ENCODE data around the gene MRPS11. TPM values are rescaled to one million over a fixed set of nuclear protein-coding genes. Genes with fewer than 3 reads are reported as not detected.

Gene MRPS11
- total and polyA plus RNA-seq, 9 of the 15 experiments (the other 6 are each of a cell fraction or from before 2014, with no cell fraction given), result 28.3 to 83.2 (median 53.1) TPM

DNA sequence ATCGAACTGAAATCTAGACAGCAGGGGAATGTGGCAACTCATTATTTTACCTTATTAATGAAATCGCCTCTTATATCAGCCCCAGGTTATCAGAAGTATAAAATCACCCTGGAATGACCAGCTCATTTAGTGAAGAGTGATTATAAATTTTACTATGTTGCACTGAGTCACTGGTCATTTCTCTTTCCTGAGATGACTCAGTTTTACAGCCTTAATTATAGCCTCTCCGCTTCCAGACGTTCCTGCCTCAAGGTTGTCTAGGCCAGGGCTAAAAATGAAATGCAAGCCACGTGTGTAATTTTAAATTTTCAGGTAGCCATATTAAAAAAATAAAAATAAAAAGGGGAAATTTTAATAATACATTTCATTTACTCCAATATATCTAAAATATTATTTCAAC is 45.7 kb downstream of the MRPS11 start:
- no TSS peak for BruUV-seq (replicated peaks)
- ChIA-PET POLR2A (interaction anchor here (1.1 kb wide), 1 partner anchor 12 kb away, joined by 3 read pairs; no protein-coding TSS in a partner anchor), CTCF (ENCODE audit: low intra/inter-chr PET ratio) (no interaction called here)
- Histone ChIP-seq H3K9me1 (ENCODE audit: control insufficient read depth, insufficient read depth, low read length) (no peaks in the 10 kb centered on the region), H3K79me2 (ENCODE audit: control insufficient read depth, insufficient read depth, low read length) (no peaks in the 10 kb centered on the region), H3K4me2 (ENCODE audit: insufficient read depth, low read length) (no peak overlapping the region), H2AFZ (ENCODE audit: low read depth, low read length) (no peak overlapping the region), H3K4me3 (no peak overlapping the region), H3K36me3 (ENCODE audit: control insufficient read depth, insufficient read depth, low read length) (peaks cover 18% of the 10 kb centered on the region; the same call in 2 of the 3 replicates), H3K9me3 (replicated peaks; ENCODE audit: control insufficient read depth, insufficient read depth, low read depth, low read length) (no peaks in the 10 kb centered on the region), H3K27me3 (ENCODE audit: control insufficient read depth in 2 of 2, insufficient read depth in 2 of 2, low read length in 2 of 2) (no peaks in the 10 kb centered on the region), H4K20me1 (replicated peaks; ENCODE audit: control insufficient read depth, insufficient read depth, low read length) (no peaks in the 10 kb centered on the region), H3K27ac (ENCODE audit: extremely low read depth, low read depth, low read length) (no peak overlapping the region), H3K4me1 (replicated peaks in 1 of 2; ENCODE audit: control insufficient read depth in 2 of 2, insufficient read depth in 2 of 2, low read length in 2 of 2) (no peaks in the 10 kb centered on the region), H3K9ac (ENCODE audit: insufficient read depth in 1 of 2, low read depth in 2 of 2, low read length in 2 of 2) (no peak overlapping the region)
- no peak for FAIRE-seq
- DNase-seq (ENCODE audit: extremely low read depth in 1 of 4, low spot score in 3 of 4), result no peak
- intact Hi-C loops (cut with micrococcal nuclease), result no loop called here
- in situ Hi-C loops (cut with MboI), result no loop called here
- TF ChIP-seq SMAD1 (IDR thresholded peaks at IDR 0.05; ENCODE audit: low read depth, low read length, partially characterized antibody), result no peak
- peak; percentile 46; the same call in 1 of the 2 replicates for TF ChIP-seq FOSL1 (tag; conservative IDR thresholded peaks at IDR 0.05)
- WGBS (ENCODE audit: insufficient coverage, low coverage, missing lambda C conversion rate), result 57% methylated on average over 5 of the region's 5 CpGs
- ATAC-seq, result no peak

DNA sequence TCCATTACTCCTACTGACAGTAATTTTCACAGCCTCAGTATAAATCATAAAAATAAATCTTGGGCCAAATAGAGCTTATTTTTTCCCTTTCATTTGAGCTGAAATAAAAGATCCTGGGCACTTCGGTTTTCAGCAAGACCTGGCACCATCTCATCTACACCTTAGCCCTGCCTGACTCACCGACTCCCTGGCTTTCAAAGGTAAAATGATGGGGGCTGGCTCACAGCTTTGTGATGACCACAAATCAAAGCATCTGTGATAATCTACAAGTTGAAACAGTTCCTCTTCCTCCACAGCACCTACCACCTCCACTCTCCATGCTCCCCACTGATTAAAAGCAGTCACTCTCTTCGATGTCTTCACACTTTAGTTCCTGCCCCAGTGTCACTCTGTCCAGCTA is 51.4 kb downstream of the MRPS11 start:
- intact Hi-C loops (cut with micrococcal nuclease), result no loop called here
- H4K20me1 ChIP-seq (replicated peaks; ENCODE audit: control insufficient read depth, insufficient read depth, low read length), result no peaks in the 10 kb centered on the region
- H3K4me3 ChIP-seq, result no peak overlapping the region
- no peaks in the 10 kb centered on the region for H3K27me3 ChIP-seq (ENCODE audit: control insufficient read depth in 2 of 2, insufficient read depth in 2 of 2, low read length in 2 of 2)
- H3K4me2 ChIP-seq (ENCODE audit: insufficient read depth, low read length), result no peak overlapping the region
- H3K36me3 ChIP-seq (ENCODE audit: control insufficient read depth, insufficient read depth, low read length), result peaks cover 5% of the 10 kb centered on the region; the same call in 1 of the 3 replicates
- DNase-seq (ENCODE audit: extremely low read depth in 1 of 4, low spot score in 3 of 4) (no peak), ATAC-seq (no peak), FAIRE-seq (no peak)
- no peak overlapping the region for H2AFZ ChIP-seq (ENCODE audit: low read depth, low read length)
- no peaks in the 10 kb centered on the region for H3K4me1 ChIP-seq (replicated peaks in 1 of 2; ENCODE audit: control insufficient read depth in 2 of 2, insufficient read depth in 2 of 2, low read length in 2 of 2)
- BruUV-seq (replicated peaks), result no TSS peak
- no peak overlapping the region for H3K27ac ChIP-seq (ENCODE audit: extremely low read depth, low read depth, low read length)
- 48% methylated on average over 3 of the region's 3 CpGs for WGBS (ENCODE audit: insufficient coverage, low coverage, missing lambda C conversion rate)
- no peaks in the 10 kb centered on the region for H3K9me1 ChIP-seq (ENCODE audit: control insufficient read depth, insufficient read depth, low read length)
- ChIA-PET POLR2A (interaction anchor here (0.7 to 0.8 kb wide), 2 partner anchors 52 to 640 kb away, joined by 3 to 4 read pairs; partner anchors contain the start of genes MRPL46 and MRPS11), CTCF (ENCODE audit: low intra/inter-chr PET ratio) (no interaction called here)
- in situ Hi-C loops (cut with MboI), result no loop called here
- no peaks in the 10 kb centered on the region for H3K79me2 ChIP-seq (ENCODE audit: control insufficient read depth, insufficient read depth, low read length)
- H3K9me3 ChIP-seq (replicated peaks; ENCODE audit: control insufficient read depth, insufficient read depth, low read depth, low read length), result no peaks in the 10 kb centered on the region
- H3K9ac ChIP-seq (ENCODE audit: insufficient read depth in 1 of 2, low read depth in 2 of 2, low read length in 2 of 2), result no peak overlapping the region
- no peak for TF ChIP-seq PHB (CRISPR knock-in tag; IDR thresholded peaks at IDR 0.05)
- TF ChIP-seq MTF1 (CRISPR knock-in tag; IDR thresholded peaks at IDR 0.05; ENCODE audit: borderline replicate concordance), result no peak
- no peak for TF ChIP-seq PHF8 (IDR thresholded peaks at IDR 0.05; ENCODE audit: borderline replicate concordance, low read length)
- TF ChIP-seq, protein P1, sequence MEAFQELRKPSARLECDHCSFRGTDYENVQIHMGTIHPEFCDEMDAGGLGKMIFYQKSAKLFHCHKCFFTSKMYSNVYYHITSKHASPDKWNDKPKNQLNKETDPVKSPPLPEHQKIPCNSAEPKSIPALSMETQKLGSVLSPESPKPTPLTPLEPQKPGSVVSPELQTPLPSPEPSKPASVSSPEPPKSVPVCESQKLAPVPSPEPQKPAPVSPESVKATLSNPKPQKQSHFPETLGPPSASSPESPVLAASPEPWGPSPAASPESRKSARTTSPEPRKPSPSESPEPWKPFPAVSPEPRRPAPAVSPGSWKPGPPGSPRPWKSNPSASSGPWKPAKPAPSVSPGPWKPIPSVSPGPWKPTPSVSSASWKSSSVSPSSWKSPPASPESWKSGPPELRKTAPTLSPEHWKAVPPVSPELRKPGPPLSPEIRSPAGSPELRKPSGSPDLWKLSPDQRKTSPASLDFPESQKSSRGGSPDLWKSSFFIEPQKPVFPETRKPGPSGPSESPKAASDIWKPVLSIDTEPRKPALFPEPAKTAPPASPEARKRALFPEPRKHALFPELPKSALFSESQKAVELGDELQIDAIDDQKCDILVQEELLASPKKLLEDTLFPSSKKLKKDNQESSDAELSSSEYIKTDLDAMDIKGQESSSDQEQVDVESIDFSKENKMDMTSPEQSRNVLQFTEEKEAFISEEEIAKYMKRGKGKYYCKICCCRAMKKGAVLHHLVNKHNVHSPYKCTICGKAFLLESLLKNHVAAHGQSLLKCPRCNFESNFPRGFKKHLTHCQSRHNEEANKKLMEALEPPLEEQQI (IDR thresholded peaks at IDR 0.05), result no peak
- TF ChIP-seq HNRNPL (IDR thresholded peaks at IDR 0.05; ENCODE audit: low read depth, low read length), result no peak
- TF ChIP-seq, protein P2, sequence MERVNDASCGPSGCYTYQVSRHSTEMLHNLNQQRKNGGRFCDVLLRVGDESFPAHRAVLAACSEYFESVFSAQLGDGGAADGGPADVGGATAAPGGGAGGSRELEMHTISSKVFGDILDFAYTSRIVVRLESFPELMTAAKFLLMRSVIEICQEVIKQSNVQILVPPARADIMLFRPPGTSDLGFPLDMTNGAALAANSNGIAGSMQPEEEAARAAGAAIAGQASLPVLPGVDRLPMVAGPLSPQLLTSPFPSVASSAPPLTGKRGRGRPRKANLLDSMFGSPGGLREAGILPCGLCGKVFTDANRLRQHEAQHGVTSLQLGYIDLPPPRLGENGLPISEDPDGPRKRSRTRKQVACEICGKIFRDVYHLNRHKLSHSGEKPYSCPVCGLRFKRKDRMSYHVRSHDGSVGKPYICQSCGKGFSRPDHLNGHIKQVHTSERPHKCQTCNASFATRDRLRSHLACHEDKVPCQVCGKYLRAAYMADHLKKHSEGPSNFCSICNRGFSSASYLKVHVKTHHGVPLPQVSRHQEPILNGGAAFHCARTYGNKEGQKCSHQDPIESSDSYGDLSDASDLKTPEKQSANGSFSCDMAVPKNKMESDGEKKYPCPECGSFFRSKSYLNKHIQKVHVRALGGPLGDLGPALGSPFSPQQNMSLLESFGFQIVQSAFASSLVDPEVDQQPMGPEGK (CRISPR knock-in tag; IDR thresholded peaks at IDR 0.05; ENCODE audit: borderline replicate concordance), result no peak
- no peak for TF ChIP-seq TFAM (CRISPR knock-in tag; conservative IDR thresholded peaks at IDR 0.05)
- TF ChIP-seq PYGO2 (tag; IDR thresholded peaks at IDR 0.05), result no peak
- TF ChIP-seq NCOA4 (IDR thresholded peaks at IDR 0.05; ENCODE audit: partially characterized antibody), result no peak
- TF ChIP-seq CREB1 (IDR thresholded peaks at IDR 0.05), result no peak
- no peak for TF ChIP-seq CREB1 (CRISPR knock-in tag; IDR thresholded peaks at IDR 0.05)

Measured in K562 (cell line).